Measurements from ENCODE around the gene ELN. TPM values are rescaled to one million over a fixed set of nuclear protein-coding genes. Genes with fewer than 3 reads are reported as not detected.

ELN gene
- total RNA-seq, 1 experiment from 2014 or later = 0.26 TPM

DNA sequence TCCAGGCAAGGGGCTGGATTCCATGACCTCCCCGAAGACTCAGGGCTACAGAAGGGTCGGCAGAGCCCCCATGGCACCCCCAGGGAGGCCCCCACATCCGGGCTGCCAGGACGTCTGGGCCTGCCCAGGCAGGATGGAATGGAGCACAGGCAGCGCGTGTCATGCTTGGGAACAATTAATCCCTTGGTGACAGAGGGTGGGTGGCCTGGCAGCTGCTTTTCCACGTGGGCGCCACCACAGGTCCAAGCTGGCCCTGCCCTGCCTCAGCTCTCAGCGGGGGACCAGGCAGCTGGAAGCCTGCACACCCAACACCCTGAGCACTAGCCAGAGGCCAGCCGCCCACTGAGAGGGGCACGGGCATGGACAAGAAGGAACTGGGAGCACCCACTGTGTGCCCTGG is 11.4 kb downstream of the ELN start:
- Histone ChIP-seq H3K27ac (ENCODE audit: low read length) (no peak overlapping the region), H3K4me1 (ENCODE audit: control insufficient read depth, insufficient read depth, low read length) (peaks cover 4% of the 10 kb centered on the region; the same call in 1 of the 2 replicates), H3K4me3 (ENCODE audit: low read depth in 2 of 2, low read length in 2 of 2) (no peak overlapping the region), H3K27me3 (ENCODE audit: control insufficient read depth, insufficient read depth, low read length) (no peaks in the 10 kb centered on the region), H3K36me3 (ENCODE audit: control insufficient read depth, insufficient read depth, low read length) (no peaks in the 10 kb centered on the region), H3K9me3 (ENCODE audit: control insufficient read depth, insufficient read depth, low read depth, low read length) (no peaks in the 10 kb centered on the region)
- intact Hi-C loops (cut with micrococcal nuclease; ENCODE audit: unreplicated experiment) = no loop called here
- in situ Hi-C loops (cut with HindIII; ENCODE audit: low pct_unique_long_range_greater_than_20kb, low sequenced_read_pairs) = no loop called here
- DNase-seq (ENCODE audit: low read depth, low spot score) = no peak
- CTCF ChIA-PET = interaction anchor here (1.9 kb wide), 1 partner anchor 13 kb away, joined by 8 read pairs; no protein-coding TSS in a partner anchor
- TF ChIP-seq SIN3A (IDR thresholded peaks at IDR 0.05; ENCODE audit: borderline replicate concordance, insufficient read depth, low read depth, low read length) (no peak), TCF7L2 (IDR thresholded peaks at IDR 0.05; ENCODE audit: low read depth, low read length) (no peak), POLR2AphosphoS5 (IDR thresholded peaks at IDR 0.05; ENCODE audit: low read depth, low read length) (no peak)
- TF ChIP-seq, protein P1, sequence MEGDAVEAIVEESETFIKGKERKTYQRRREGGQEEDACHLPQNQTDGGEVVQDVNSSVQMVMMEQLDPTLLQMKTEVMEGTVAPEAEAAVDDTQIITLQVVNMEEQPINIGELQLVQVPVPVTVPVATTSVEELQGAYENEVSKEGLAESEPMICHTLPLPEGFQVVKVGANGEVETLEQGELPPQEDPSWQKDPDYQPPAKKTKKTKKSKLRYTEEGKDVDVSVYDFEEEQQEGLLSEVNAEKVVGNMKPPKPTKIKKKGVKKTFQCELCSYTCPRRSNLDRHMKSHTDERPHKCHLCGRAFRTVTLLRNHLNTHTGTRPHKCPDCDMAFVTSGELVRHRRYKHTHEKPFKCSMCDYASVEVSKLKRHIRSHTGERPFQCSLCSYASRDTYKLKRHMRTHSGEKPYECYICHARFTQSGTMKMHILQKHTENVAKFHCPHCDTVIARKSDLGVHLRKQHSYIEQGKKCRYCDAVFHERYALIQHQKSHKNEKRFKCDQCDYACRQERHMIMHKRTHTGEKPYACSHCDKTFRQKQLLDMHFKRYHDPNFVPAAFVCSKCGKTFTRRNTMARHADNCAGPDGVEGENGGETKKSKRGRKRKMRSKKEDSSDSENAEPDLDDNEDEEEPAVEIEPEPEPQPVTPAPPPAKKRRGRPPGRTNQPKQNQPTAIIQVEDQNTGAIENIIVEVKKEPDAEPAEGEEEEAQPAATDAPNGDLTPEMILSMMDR (IDR thresholded peaks at IDR 0.05) = no peak
- TF ChIP-seq, protein P2, sequence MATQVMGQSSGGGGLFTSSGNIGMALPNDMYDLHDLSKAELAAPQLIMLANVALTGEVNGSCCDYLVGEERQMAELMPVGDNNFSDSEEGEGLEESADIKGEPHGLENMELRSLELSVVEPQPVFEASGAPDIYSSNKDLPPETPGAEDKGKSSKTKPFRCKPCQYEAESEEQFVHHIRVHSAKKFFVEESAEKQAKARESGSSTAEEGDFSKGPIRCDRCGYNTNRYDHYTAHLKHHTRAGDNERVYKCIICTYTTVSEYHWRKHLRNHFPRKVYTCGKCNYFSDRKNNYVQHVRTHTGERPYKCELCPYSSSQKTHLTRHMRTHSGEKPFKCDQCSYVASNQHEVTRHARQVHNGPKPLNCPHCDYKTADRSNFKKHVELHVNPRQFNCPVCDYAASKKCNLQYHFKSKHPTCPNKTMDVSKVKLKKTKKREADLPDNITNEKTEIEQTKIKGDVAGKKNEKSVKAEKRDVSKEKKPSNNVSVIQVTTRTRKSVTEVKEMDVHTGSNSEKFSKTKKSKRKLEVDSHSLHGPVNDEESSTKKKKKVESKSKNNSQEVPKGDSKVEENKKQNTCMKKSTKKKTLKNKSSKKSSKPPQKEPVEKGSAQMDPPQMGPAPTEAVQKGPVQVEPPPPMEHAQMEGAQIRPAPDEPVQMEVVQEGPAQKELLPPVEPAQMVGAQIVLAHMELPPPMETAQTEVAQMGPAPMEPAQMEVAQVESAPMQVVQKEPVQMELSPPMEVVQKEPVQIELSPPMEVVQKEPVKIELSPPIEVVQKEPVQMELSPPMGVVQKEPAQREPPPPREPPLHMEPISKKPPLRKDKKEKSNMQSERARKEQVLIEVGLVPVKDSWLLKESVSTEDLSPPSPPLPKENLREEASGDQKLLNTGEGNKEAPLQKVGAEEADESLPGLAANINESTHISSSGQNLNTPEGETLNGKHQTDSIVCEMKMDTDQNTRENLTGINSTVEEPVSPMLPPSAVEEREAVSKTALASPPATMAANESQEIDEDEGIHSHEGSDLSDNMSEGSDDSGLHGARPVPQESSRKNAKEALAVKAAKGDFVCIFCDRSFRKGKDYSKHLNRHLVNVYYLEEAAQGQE (IDR thresholded peaks at IDR 0.05; ENCODE audit: insufficient read depth in 1 of 2, low read depth in 2 of 2, low read length in 1 of 2) = no peak
- POLR2A ChIA-PET = no interaction called here
- no TSS peak for BruUV-seq (replicated peaks)
- ATAC-seq = no peak

DNA sequence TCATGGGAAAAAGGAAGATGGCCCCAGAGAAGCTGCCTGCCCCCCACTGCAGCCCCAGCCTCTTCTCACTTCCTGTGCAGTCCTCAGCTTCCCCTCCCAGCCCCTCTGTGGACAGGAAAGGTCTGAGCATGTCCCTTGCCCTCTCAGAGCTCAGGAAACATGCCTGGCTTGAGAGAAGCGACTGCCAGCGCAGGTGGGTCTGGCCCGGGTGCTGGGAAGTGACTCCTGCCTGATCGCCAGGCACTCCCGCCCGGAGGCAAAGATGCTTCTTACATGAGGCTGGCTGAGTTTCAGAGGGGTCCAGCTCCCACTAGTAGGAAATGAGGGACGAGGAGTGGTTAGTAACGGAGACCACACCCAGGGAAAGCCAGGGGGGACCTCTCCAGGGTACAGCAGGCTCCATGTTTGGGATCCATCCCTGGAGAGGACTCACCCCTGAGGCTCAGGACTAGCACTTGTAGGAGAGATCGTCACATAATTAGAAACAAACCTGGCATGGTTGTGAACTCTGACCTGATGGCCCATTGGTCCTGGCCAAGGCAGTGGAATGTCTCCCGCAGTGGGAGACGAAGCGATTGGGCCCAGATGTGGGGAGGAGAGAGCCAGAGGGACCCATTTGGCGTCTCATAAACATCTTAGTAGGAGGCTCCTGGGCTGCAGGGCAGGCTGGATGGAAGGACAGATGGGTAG is 12.3 kb downstream of the ELN start:
- Histone ChIP-seq H3K4me3 (ENCODE audit: low read depth in 2 of 2, low read length in 2 of 2) (no peak overlapping the region), H3K27me3 (ENCODE audit: control insufficient read depth, insufficient read depth, low read length) (no peaks in the 10 kb centered on the region), H3K9me3 (ENCODE audit: control insufficient read depth, insufficient read depth, low read depth, low read length) (no peaks in the 10 kb centered on the region), H3K27ac (ENCODE audit: low read length) (no peak overlapping the region), H3K36me3 (ENCODE audit: control insufficient read depth, insufficient read depth, low read length) (no peaks in the 10 kb centered on the region), H3K4me1 (ENCODE audit: control insufficient read depth, insufficient read depth, low read length) (peaks cover 4% of the 10 kb centered on the region; the same call in 1 of the 2 replicates)
- ATAC-seq (no peak), DNase-seq (ENCODE audit: low read depth, low spot score) (no peak)
- no TSS peak for BruUV-seq (replicated peaks)
- in situ Hi-C loops (cut with HindIII; ENCODE audit: low pct_unique_long_range_greater_than_20kb, low sequenced_read_pairs) = no loop called here
- intact Hi-C loops (cut with micrococcal nuclease; ENCODE audit: unreplicated experiment) = no loop called here
- ChIA-PET POLR2A (no interaction called here), CTCF (no interaction called here)
- TF ChIP-seq, protein P2 (IDR thresholded peaks at IDR 0.05; ENCODE audit: insufficient read depth in 1 of 2, low read depth in 2 of 2, low read length in 1 of 2) = no peak
- no peak for TF ChIP-seq POLR2AphosphoS5 (IDR thresholded peaks at IDR 0.05; ENCODE audit: low read depth, low read length)
- TF ChIP-seq TCF7L2 (IDR thresholded peaks at IDR 0.05; ENCODE audit: low read depth, low read length) = no peak
- no peak for TF ChIP-seq SIN3A (IDR thresholded peaks at IDR 0.05; ENCODE audit: borderline replicate concordance, insufficient read depth, low read depth, low read length)
- TF ChIP-seq, protein P1 (IDR thresholded peaks at IDR 0.05) = no peak
